Endothelial cell of umbilical vein (primary cell): Measurements from ENCODE around the gene BANK1. TPM values are rescaled to one million over a fixed set of nuclear protein-coding genes. Genes with fewer than 3 reads are reported as not detected.

Experiments used
- BruUV-seq: library from RNA; stranded (reverse); fragments of 400-500 nt; replicated peaks from 2 replicates; lab custom pipeline; 2021; lab: Mats Ljungman, UMichigan
- CTCF ChIA-PET: fragments of 300-600, 350-600 bp; sonication (Branson Sonifier 250); formaldehyde crosslinking; loops from one replicate; lab custom pipeline; 2021; ENCODE audit warnings: antibody characterized with exemption, inconsistent platforms; lab: Charles Lee
- POLR2A ChIA-PET: fragments of 300-600, 350-600 bp; sonication (Branson Sonifier 250); formaldehyde crosslinking; loops from one replicate; lab custom pipeline; 2021; ENCODE audit warnings: antibody characterized with exemption, inconsistent platforms; lab: Charles Lee
- DNase-seq: peaks from one replicate; pipeline ENCODE4 v3.0.0-alpha.2; 2011; ENCODE audit warnings: low read depth, low spot score
- FAIRE-seq: peaks from 2 replicates; lab custom pipeline; 2011; peaks lifted over from hg19 to GRCh38; lab: Jason Lieb, UNC
- H2AFZ ChIP-seq: 2 replicates; pipeline ENCODE4 v1.6.0; 2012; ENCODE audit warnings: low read depth, low read length, control low read depth, inconsistent platforms
- H3K27ac ChIP-seq: 2 replicates; pipeline ENCODE4 v1.5.1; 2011; ENCODE audit warnings: low read depth, mild to moderate bottlenecking, control low read depth, low read length, moderate library complexity; ENCODE audit not compliant: insufficient read depth
- H3K27me3 ChIP-seq, 2 experiments: 2 replicates each; pipeline versions ENCODE4 v1.6.0 to v1.6.1; 2011; ENCODE audit warnings: low read length in 2 of 2, mixed read lengths in 1 of 2; ENCODE audit not compliant: control insufficient read depth in 2 of 2, insufficient read depth in 2 of 2
- H3K36me3 ChIP-seq, 2 experiments: 2 replicates in 1 of 2; 3 replicates in 1 of 2; pipeline ENCODE4 v1.5.1; 2011; ENCODE audit warnings: low read length in 2 of 2, mild to moderate bottlenecking in 1 of 2, moderate library complexity in 1 of 2; ENCODE audit not compliant: control insufficient read depth in 2 of 2, insufficient read depth in 2 of 2; ENCODE audit errors: extremely low read depth in 1 of 2
- H3K4me1 ChIP-seq: 3 replicates; pipeline ENCODE4 v1.5.1; 2011; ENCODE audit warnings: mild to moderate bottlenecking, low read length; ENCODE audit not compliant: control insufficient read depth, insufficient read depth; ENCODE audit errors: extremely low read depth
- H3K4me2 ChIP-seq: 2 replicates; pipeline ENCODE4 v1.6.1; 2011; ENCODE audit warnings: low read length, control low read depth, mixed read lengths; ENCODE audit not compliant: insufficient read depth
- H3K4me3 ChIP-seq, 3 experiments: fragments of 200-600 bp in 1 of 3; sonication (generic), shearing (Covaris generic) in 1 of 3; replicated peaks in 1 of 3; 2 replicates each; pipeline ENCODE4 v1.5.1; 2011 to 2016; ENCODE audit warnings: control low read depth in 3 of 3, low read length in 3 of 3, mild to moderate bottlenecking in 2 of 3, inconsistent platforms in 1 of 3, low read depth in 1 of 3, moderate library complexity in 1 of 3; ENCODE audit not compliant: insufficient read depth in 1 of 3
- H3K79me2 ChIP-seq: 2 replicates; pipeline ENCODE4 v1.6.0; 2012; ENCODE audit warnings: low read length, inconsistent platforms; ENCODE audit not compliant: control insufficient read depth, insufficient read depth
- H3K9ac ChIP-seq: replicated peaks from 2 replicates; pipeline ENCODE3; 2011; ENCODE audit warnings: low read length, control low read depth; ENCODE audit not compliant: insufficient read depth; ENCODE audit errors: extremely low read depth
- H3K9me1 ChIP-seq: replicated peaks from 3 replicates; pipeline ENCODE4 v1.6.0; 2011; ENCODE audit warnings: mild to moderate bottlenecking, low read length; ENCODE audit not compliant: control insufficient read depth, insufficient read depth; ENCODE audit errors: extremely low read depth
- H3K9me3 ChIP-seq: replicated peaks from 2 replicates; pipeline ENCODE4 v1.5.1; 2012; ENCODE audit warnings: low read length, inconsistent platforms; ENCODE audit not compliant: control insufficient read depth, insufficient read depth
- H4K20me1 ChIP-seq: replicated peaks from 2 replicates; pipeline ENCODE3; 2011; ENCODE audit warnings: mild to moderate bottlenecking, low read length; ENCODE audit not compliant: control insufficient read depth, insufficient read depth; ENCODE audit errors: extremely low read depth
- CTCF ChIP-seq, 2 donors: IDR thresholded peaks; 1 replicate in 1 of 2; 2 replicates in 1 of 2; pipeline ENCODE4 v1.5.1; 2011; ENCODE audit warnings: low read length in 2 of 2, mild to moderate bottlenecking in 2 of 2, moderate library complexity in 2 of 2, control low read depth in 1 of 2, inconsistent platforms in 1 of 2, low read depth in 1 of 2; ENCODE audit not compliant: insufficient read depth in 1 of 2; ENCODE audit errors: extremely low read depth in 1 of 2
- EZH2 ChIP-seq: IDR thresholded peaks from 2 replicates; pipeline ENCODE4 v1.6.1; 2012; ENCODE audit warnings: borderline replicate concordance, low read depth, mild to moderate bottlenecking, moderate library complexity, low read length, inconsistent platforms; ENCODE audit not compliant: severe bottlenecking
- FOS ChIP-seq: IDR thresholded peaks from 2 replicates; pipeline ENCODE4 v1.6.1; 2011; ENCODE audit warnings: mild to moderate bottlenecking, low read length, moderate library complexity, borderline replicate concordance; ENCODE audit not compliant: insufficient read depth
- GATA2 ChIP-seq: IDR thresholded peaks from 2 replicates; pipeline ENCODE4 v1.7.0; 2011; ENCODE audit warnings: low read depth, mild to moderate bottlenecking, moderate library complexity, mixed read lengths, low read length; ENCODE audit not compliant: insufficient read length, insufficient read depth
- JUN ChIP-seq: IDR thresholded peaks from 2 replicates; pipeline ENCODE4 v1.6.1; 2011; ENCODE audit warnings: borderline replicate concordance, low read depth; ENCODE audit not compliant: insufficient read length, insufficient read depth
- MAX ChIP-seq: IDR thresholded peaks from 2 replicates; pipeline ENCODE4 v1.6.1; 2011; ENCODE audit not compliant: insufficient read depth, insufficient read length
- MYC ChIP-seq: IDR thresholded peaks from one replicate; pipeline ENCODE4 v1.6.1; 2011; ENCODE audit warnings: mild to moderate bottlenecking, low read depth, low read length
- POLR2A ChIP-seq: IDR thresholded peaks from 2 replicates; pipeline ENCODE4 v1.6.1; 2012; ENCODE audit warnings: low read depth, mild to moderate bottlenecking, control low read depth, low read length
- POLR2AphosphoS5 ChIP-seq: IDR thresholded peaks from 2 replicates; pipeline ENCODE4 v1.6.1; 2012; ENCODE audit warnings: low read depth, mild to moderate bottlenecking, control low read depth, low read length, moderate library complexity; ENCODE audit not compliant: insufficient read depth
- dilution Hi-C: fragments of 300-500 bp; cut with MboI; formaldehyde crosslinking; loops from one replicate; pipeline ENCODE4 v1.15.0; 2019; ENCODE audit warnings: low sequenced_read_pairs; ENCODE audit not compliant: extremely low pct_ligation_motif_present
- intact Hi-C: fragments of 100-400 bp; cut with micrococcal nuclease; formaldehyde crosslinking; loops from one replicate; pipeline ENCODE4 v1.10.0; 2022
- polyA plus RNA-seq, 4 experiments: library from polyadenylated mRNA; depleted of rRNA in 3 of 4; stranded (reverse) in 3 of 4; unstranded in 1 of 4; fragments of >200 nt; gene quantifications; 2 replicates each; pipeline versions ENCODE4 v1.2.1 to v1.2.3, GENCODE V29; 2011 to 2012; ENCODE audit warnings: missing spikeins in 1 of 4
- total RNA-seq: library from RNA; stranded (reverse); gene quantifications from 2 replicates; pipeline ENCODE4 v1.2.3, GENCODE V29; 2021

Gene BANK1
- total and polyA plus RNA-seq, 2 donors (not counting 3 experiments of a cell fraction or from before 2014, with no cell fraction given): 0.29 to 0.32 TPM

- no peaks in the 10 kb centered on the region for H3K9me1 ChIP-seq
- H3K9ac ChIP-seq: no peak overlapping the region
- ChIA-PET CTCF (interaction anchor here (1.0 kb wide), 1 partner anchor 9 kb away, joined by 3 read pairs; no protein-coding TSS in a partner anchor), POLR2A (no interaction called here)
- no peaks in the 10 kb centered on the region for H3K27me3 ChIP-seq
- no peaks in the 10 kb centered on the region for H4K20me1 ChIP-seq
- no peaks in the 10 kb centered on the region for H3K9me3 ChIP-seq
- TF ChIP-seq EZH2 (no peak), MYC (no peak)
- intact Hi-C loops: no loop called here
- dilution Hi-C loops: no loop called here
- H3K4me1 ChIP-seq: peaks cover 6% of the 10 kb centered on the region
- H2AFZ ChIP-seq: no peak overlapping the region
- BruUV-seq: no TSS peak
- DNase-seq (peak; percentile 47), FAIRE-seq (no peak)
- H3K4me3 ChIP-seq: no peak overlapping the region
- H3K36me3 ChIP-seq: no peaks in the 10 kb centered on the region
- H3K4me2 ChIP-seq: no peak overlapping the region
- no peak overlapping the region for H3K27ac ChIP-seq
- H3K79me2 ChIP-seq: no peaks in the 10 kb centered on the region
Measured at GRCh38 chr4:101956068-101956825, 165.7 kb downstream of the BANK1 start.

GRCh38 chr4:101958547-101958946, 168.0 kb downstream of the BANK1 start:
- Histone ChIP-seq H3K27me3 (no peaks in the 10 kb centered on the region), H4K20me1 (no peaks in the 10 kb centered on the region), H3K4me1 (peaks cover 6% of the 10 kb centered on the region), H3K79me2 (no peaks in the 10 kb centered on the region), H3K4me2 (no peak overlapping the region), H3K36me3 (no peaks in the 10 kb centered on the region), H3K27ac (no peak overlapping the region), H3K9ac (no peak overlapping the region), H3K9me1 (no peaks in the 10 kb centered on the region), H3K9me3 (no peaks in the 10 kb centered on the region), H2AFZ (no peak overlapping the region), H3K4me3 (no peak overlapping the region)
- TF ChIP-seq GATA2 (no peak), CTCF (IDR thresholded peaks at IDR 0.05; ENCODE audit: extremely low read depth in 1 of 2, insufficient read depth in 1 of 2, low read depth in 1 of 2, low read length in 2 of 2) (no peak), EZH2 (no peak), FOS (no peak), MYC (no peak), JUN (no peak), POLR2A (no peak), POLR2AphosphoS5 (no peak), MAX (no peak)
- POLR2A ChIA-PET: no interaction called here
- FAIRE-seq (no peak), DNase-seq (no peak)
- dilution Hi-C loops (no loop called here), intact Hi-C loops (no loop called here)
- BruUV-seq: no TSS peak
- CTCF ChIA-PET: no interaction called here
